AG09309 (cell line): ENCODE data around the gene OR6B3.
"Not testable (repeated sequence)": the region's sequence is repeated elsewhere in the genome, so short reads cannot be mapped to it uniquely, and the experiment has no call there.

Experiments used
- DNase-seq: peaks from one replicate; pipeline ENCODE4 v3.0.0-alpha.2; 2010; ENCODE audit warnings: low read depth
- H3K4me3 ChIP-seq: 2 replicates; pipeline ENCODE4 v1.5.1; 2011; ENCODE audit warnings: mild to moderate bottlenecking, low read depth, low read length, moderate library complexity; ENCODE audit not compliant: control insufficient read depth
- TF ChIP-seq, protein P1 (sequence below): IDR thresholded peaks from 2 replicates; pipeline ENCODE4 v1.5.1; 2011; ENCODE audit warnings: mild to moderate bottlenecking, low read depth, low read length, inconsistent platforms; ENCODE audit not compliant: insufficient read depth, control insufficient read depth; ENCODE audit errors: missing control alignments

The OR6B3 gene

GRCh38 chr2:240048237-240048636 lies 5.1 kb downstream of the OR6B3 start:
- TF ChIP-seq, protein P1, sequence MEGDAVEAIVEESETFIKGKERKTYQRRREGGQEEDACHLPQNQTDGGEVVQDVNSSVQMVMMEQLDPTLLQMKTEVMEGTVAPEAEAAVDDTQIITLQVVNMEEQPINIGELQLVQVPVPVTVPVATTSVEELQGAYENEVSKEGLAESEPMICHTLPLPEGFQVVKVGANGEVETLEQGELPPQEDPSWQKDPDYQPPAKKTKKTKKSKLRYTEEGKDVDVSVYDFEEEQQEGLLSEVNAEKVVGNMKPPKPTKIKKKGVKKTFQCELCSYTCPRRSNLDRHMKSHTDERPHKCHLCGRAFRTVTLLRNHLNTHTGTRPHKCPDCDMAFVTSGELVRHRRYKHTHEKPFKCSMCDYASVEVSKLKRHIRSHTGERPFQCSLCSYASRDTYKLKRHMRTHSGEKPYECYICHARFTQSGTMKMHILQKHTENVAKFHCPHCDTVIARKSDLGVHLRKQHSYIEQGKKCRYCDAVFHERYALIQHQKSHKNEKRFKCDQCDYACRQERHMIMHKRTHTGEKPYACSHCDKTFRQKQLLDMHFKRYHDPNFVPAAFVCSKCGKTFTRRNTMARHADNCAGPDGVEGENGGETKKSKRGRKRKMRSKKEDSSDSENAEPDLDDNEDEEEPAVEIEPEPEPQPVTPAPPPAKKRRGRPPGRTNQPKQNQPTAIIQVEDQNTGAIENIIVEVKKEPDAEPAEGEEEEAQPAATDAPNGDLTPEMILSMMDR = no peak
- no peak overlapping the region for H3K4me3 ChIP-seq
- DNase-seq = no peak

GRCh38 chr2:240045098-240045497 lies 8.2 kb downstream of the OR6B3 start:
- no peak overlapping the region for H3K4me3 ChIP-seq
- TF ChIP-seq, protein P1 = no peak
- DNase-seq = no peak

GRCh38 chr2:240044096-240044495 lies 9.2 kb downstream of the OR6B3 start:
- not testable (repeated sequence) for DNase-seq, H3K4me3 ChIP-seq

GRCh38 chr2:240043279-240043989 lies 9.9 kb downstream of the OR6B3 start:
- DNase-seq = no peak
- H3K4me3 ChIP-seq = no peak overlapping the region
- TF ChIP-seq, protein P1 = no peak

- no peak for DNase-seq
- TF ChIP-seq, protein P1 = no peak
- no peak overlapping the region for H3K4me3 ChIP-seq
These were observed 10.6 kb downstream of the OR6B3 start for GRCh38 chr2:240042740-240043139.

DNA sequence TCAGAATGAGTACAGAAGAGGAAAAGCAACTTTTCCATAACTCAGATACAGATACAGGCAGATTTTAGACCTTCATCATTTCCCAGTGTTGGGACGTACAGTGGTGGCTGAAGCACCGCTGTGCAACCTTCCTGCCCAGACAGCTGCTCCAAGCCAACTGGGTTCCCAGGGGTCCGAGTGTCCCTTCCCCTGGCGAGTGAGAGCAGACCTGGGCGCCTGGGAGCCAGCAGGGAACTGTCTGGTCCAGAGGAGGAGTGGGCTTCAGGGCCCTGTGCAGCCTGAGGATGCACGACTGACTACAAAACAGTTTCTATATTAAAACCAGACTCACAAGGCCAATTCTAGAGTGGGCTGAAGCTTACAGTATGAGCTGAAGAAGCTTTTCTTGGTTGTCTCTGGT lies 12.0 kb downstream of the OR6B3 start:
- no peak overlapping the region for H3K4me3 ChIP-seq
- DNase-seq = no peak
- TF ChIP-seq, protein P1 = no peak

DNA sequence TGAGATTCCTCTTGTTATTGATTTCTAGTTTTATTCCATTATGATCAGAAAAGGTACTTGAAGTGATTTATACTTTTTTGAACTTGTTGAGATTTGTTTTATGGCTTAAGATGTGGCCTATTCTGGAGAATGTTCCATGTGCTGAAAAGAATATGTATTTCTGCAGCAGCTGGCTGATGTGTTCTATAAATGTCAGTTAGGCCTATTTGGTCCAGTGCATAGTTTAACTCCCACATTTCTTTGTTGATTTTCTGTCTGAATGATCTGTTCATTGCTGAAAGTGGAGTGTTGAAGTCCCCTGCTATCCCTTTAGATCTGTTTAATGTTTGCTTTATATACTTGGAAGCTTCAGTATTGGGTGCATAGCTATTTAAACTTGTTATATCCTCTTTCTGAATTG lies 16.0 kb downstream of the OR6B3 start:
- DNase-seq = no peak
- TF ChIP-seq, protein P1 = no peak
- no peak overlapping the region for H3K4me3 ChIP-seq
